ENCODE data around the gene GJA8. TPM values are rescaled to one million over a fixed set of nuclear protein-coding genes. Genes with fewer than 3 reads are reported as not detected.
A peak's percentile ranks its signal among the peaks of the same experiment; 100 is the strongest.

The GJA8 gene
- total RNA-seq, 4 donors from 2014 or later, result not detected

DNA sequence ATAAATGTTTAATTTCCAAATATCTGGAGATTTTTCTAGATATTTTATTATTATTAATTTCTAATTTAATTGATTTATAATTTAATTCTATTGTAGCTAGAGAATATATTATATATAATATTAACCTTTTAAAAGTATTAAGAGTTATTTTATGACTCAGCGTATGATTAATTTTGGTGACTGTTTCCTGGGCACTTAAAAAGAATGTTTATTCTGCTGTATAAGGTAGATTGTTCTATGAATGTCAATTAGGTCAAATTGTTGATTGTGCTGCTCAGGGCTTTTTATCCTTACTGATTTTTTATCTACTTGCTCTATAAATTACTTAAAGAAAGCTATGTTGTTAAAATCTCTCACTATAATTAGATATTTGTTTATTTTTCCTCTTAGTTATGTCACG lies 20.1 kb upstream of the GJA8 start:
- no peak overlapping the region for H3K4me3 ChIP-seq
- DNase-seq (ENCODE audit: low spot score in 2 of 2), result no peak
- peaks cover 6% of the 10 kb centered on the region for H3K9me3 ChIP-seq
- no peak for TF ChIP-seq POLR2A (IDR thresholded peaks at IDR 0.05)
- TF ChIP-seq POLR2AphosphoS5 (IDR thresholded peaks at IDR 0.05), result no peak
- TF ChIP-seq EP300 (IDR thresholded peaks at IDR 0.05), result no peak
- TF ChIP-seq, protein P1, sequence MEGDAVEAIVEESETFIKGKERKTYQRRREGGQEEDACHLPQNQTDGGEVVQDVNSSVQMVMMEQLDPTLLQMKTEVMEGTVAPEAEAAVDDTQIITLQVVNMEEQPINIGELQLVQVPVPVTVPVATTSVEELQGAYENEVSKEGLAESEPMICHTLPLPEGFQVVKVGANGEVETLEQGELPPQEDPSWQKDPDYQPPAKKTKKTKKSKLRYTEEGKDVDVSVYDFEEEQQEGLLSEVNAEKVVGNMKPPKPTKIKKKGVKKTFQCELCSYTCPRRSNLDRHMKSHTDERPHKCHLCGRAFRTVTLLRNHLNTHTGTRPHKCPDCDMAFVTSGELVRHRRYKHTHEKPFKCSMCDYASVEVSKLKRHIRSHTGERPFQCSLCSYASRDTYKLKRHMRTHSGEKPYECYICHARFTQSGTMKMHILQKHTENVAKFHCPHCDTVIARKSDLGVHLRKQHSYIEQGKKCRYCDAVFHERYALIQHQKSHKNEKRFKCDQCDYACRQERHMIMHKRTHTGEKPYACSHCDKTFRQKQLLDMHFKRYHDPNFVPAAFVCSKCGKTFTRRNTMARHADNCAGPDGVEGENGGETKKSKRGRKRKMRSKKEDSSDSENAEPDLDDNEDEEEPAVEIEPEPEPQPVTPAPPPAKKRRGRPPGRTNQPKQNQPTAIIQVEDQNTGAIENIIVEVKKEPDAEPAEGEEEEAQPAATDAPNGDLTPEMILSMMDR (IDR thresholded peaks at IDR 0.05), result no peak
- WGBS, result 73% methylated on average over 2 of the region's 2 CpGs
- H3K36me3 ChIP-seq, result no peaks in the 10 kb centered on the region
- no peaks in the 10 kb centered on the region for H3K4me1 ChIP-seq
- no peaks in the 10 kb centered on the region for H3K27me3 ChIP-seq
- H3K27ac ChIP-seq, result no peak overlapping the region

DNA sequence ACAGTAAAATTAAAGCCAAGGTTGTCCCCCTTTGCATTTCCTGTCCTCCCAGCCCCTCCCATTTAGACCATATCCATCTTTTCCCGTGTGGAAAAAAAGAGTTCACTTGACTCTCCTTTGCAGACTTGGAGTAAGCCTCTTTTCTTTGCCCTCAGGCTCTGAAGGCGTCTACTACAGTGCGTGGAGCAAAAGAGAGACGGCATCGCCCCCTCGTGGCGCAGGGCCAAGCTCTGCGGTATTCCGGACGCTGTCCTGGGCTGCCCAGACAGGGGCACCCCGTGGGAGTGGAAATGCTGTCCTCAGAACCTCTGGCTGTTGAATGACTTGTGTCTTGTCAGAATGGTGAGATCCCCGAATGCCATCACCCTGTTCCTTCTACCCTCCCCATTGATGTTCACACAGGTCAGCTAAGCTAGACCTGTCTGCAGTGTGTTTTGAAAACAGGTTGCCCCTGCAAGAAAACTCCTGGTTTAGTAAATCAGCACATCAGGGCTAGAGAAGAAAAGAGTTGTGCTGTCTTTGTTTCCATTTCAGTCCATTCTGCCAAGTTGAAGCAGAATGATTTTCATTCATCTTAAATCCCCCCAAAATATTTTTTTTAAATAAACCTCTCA lies 12.3 kb upstream of the GJA8 start:
- WGBS, result 20% methylated on average over 12 of the region's 12 CpGs
- H3K27ac ChIP-seq, result no peak overlapping the region
- no peaks in the 10 kb centered on the region for H3K9me3 ChIP-seq
- DNase-seq (ENCODE audit: low spot score in 2 of 2), result no peak
- H3K4me3 ChIP-seq, result no peak overlapping the region
- H3K36me3 ChIP-seq, result no peaks in the 10 kb centered on the region
- H3K27me3 ChIP-seq, result no peaks in the 10 kb centered on the region
- TF ChIP-seq, protein P1 (IDR thresholded peaks at IDR 0.05), result peak in 1 of 2 donors; percentile 25
- TF ChIP-seq POLR2A (IDR thresholded peaks at IDR 0.05) (no peak), POLR2AphosphoS5 (IDR thresholded peaks at IDR 0.05) (no peak)
- peaks cover 4% of the 10 kb centered on the region for H3K4me1 ChIP-seq

DNA sequence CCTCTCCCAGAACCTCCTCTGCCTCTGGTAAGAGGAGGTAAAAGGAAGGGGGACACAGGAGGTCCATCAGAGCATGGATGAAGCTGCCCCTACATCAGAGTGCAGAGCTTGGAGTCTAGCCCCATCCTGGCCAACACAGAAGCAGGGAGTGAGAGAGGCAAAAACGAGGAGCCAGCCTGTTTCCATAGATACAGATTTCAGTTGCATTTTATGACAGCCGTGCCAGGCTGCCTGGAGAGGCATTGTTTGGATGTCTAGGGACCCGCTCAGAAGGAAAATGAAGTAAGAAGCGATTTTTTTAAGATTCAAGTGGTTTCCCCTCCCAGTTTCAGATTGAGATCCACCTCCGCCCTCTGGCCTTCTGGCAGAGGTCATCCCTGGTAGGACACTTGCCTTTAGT lies 11.5 kb upstream of the GJA8 start:
- WGBS, result 78% methylated on average over 5 of the region's 5 CpGs
- Histone ChIP-seq H3K4me3 (no peak overlapping the region), H3K27ac (no peak overlapping the region), H3K36me3 (no peaks in the 10 kb centered on the region), H3K4me1 (peaks cover 4% of the 10 kb centered on the region), H3K9me3 (no peaks in the 10 kb centered on the region), H3K27me3 (no peaks in the 10 kb centered on the region)
- TF ChIP-seq POLR2AphosphoS5 (IDR thresholded peaks at IDR 0.05) (no peak), POLR2A (IDR thresholded peaks at IDR 0.05) (no peak), EP300 (IDR thresholded peaks at IDR 0.05) (no peak)
- TF ChIP-seq, protein P1 (IDR thresholded peaks at IDR 0.05), result no peak
- no peak for DNase-seq (ENCODE audit: low spot score in 2 of 2)

DNA sequence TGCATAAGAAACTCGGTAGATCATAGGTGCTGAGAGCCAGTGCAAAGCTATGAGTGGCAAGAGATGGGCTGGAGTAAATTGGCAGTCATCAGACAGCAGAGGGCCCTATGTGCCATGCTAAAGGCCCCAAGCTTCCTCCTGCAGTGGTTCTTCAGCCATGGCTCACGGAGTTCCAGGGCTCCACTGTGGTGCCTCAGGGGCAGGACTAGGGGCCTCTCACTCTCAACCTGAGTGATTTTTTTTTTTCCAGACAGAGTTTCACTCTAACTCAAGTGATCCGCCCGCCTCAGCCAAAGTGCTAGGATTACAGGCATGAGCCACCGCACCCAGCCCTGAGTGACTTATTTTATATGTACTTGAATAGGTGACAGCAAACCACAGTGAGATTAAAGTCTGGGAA lies 10.4 kb upstream of the GJA8 start:
- TF ChIP-seq POLR2AphosphoS5 (IDR thresholded peaks at IDR 0.05) (no peak), POLR2A (IDR thresholded peaks at IDR 0.05) (no peak), EP300 (IDR thresholded peaks at IDR 0.05) (no peak)
- TF ChIP-seq, protein P1 (IDR thresholded peaks at IDR 0.05), result no peak
- H3K9me3 ChIP-seq, result no peaks in the 10 kb centered on the region
- DNase-seq (ENCODE audit: low spot score in 2 of 2), result no peak
- peaks cover 4% of the 10 kb centered on the region for H3K4me1 ChIP-seq
- H3K36me3 ChIP-seq, result no peaks in the 10 kb centered on the region
- no peak overlapping the region for H3K27ac ChIP-seq
- WGBS, result 76% methylated on average over 5 of the region's 5 CpGs
- H3K27me3 ChIP-seq, result no peaks in the 10 kb centered on the region
- no peak overlapping the region for H3K4me3 ChIP-seq

DNA sequence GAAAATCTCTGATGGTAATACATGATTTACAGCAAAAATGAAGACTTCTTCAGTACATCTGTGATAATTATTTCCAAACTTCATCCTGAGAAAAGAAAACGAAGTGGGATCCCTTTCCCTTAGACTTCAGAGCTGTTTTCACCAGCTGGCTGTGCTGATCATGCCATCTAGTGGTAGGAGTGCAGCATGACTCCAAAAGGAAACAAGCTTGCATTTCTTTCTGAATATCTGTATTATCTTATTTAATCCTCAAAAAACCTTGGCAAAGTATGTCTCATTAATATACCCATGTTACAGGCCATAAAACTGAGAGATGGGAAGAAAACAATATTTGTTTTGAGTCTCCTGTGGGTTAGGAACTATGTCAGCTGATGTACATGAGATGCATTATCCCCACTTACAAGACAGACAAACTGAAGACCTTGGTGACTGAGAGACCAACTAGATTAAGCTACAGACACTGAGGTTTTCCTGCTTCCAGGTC lies 9.8 kb upstream of the GJA8 start:
- peaks cover 4% of the 10 kb centered on the region for H3K4me1 ChIP-seq
- H3K27ac ChIP-seq, result no peak overlapping the region
- no peaks in the 10 kb centered on the region for H3K27me3 ChIP-seq
- H3K4me3 ChIP-seq, result no peak overlapping the region
- DNase-seq (ENCODE audit: low spot score in 2 of 2), result no peak
- TF ChIP-seq EP300 (IDR thresholded peaks at IDR 0.05), result no peak
- TF ChIP-seq, protein P1 (IDR thresholded peaks at IDR 0.05), result peak; percentile 74 to 88
- no peak for TF ChIP-seq POLR2A (IDR thresholded peaks at IDR 0.05)
- no peak for TF ChIP-seq POLR2AphosphoS5 (IDR thresholded peaks at IDR 0.05)
- H3K36me3 ChIP-seq, result no peaks in the 10 kb centered on the region
- no peaks in the 10 kb centered on the region for H3K9me3 ChIP-seq
- WGBS, result 4% methylated on average over 1 of the region's 1 CpG
